ENCODE data around the gene GAB3. TPM values are rescaled to one million over a fixed set of nuclear protein-coding genes. Genes with fewer than 3 reads are reported as not detected.

The GAB3 gene
- total RNA-seq, 1 experiment from 2014 or later: 0.72 TPM

DNA sequence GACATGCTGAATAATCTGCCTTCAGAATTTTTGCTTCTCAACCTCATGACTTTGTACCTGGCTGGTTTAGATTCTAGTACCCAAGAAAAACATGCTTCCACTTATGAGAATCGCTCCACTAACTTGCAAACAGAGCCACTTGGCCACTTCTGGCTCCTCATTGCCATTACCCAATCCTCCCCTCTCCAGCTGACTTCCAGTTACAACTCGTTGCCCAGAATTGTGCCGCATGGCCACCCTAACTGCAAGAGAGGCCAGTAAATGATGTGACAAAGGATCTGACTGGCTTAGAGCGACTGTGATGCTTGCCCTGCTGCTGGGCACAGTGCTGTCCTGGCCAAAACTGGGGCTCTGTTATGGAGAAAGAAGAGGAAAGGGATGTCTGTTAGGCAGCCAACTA lies 7.8 kb upstream of the GAB3 start:
- ATAC-seq: no peak
- no peaks in the 10 kb centered on the region for H3K9me3 Mint-ChIP-seq
- peaks cover 9% of the 10 kb centered on the region for H3K27me3 Mint-ChIP-seq (ENCODE audit: low read depth)
- DNase-seq (ENCODE audit: low spot score): no peak
- H3K4me3 Mint-ChIP-seq: no peak overlapping the region
- H3K4me1 Mint-ChIP-seq: peaks cover 10% of the 10 kb centered on the region
- H3K27ac Mint-ChIP-seq: no peak overlapping the region
- H3K36me3 Mint-ChIP-seq: 0 out of 2 replicates have a peak, but pooled peaks cover 2% of the 10 kb centered on the region
- TF ChIP-seq ETV6 (CRISPR knock-in tag; IDR thresholded peaks at IDR 0.05) (no peak), ESRRA (CRISPR knock-in tag; IDR thresholded peaks at IDR 0.05; ENCODE audit: borderline replicate concordance) (no peak), SMAD4 (CRISPR knock-in tag; IDR thresholded peaks at IDR 0.05) (no peak), SMAD3 (CRISPR knock-in tag; IDR thresholded peaks at IDR 0.05; ENCODE audit: borderline replicate concordance) (no peak), ZNF281 (CRISPR knock-in tag; IDR thresholded peaks at IDR 0.05) (no peak), OVOL2 (CRISPR knock-in tag; IDR thresholded peaks at IDR 0.05; ENCODE audit: borderline replicate concordance) (no peak), ZBTB21 (CRISPR knock-in tag; IDR thresholded peaks at IDR 0.05; ENCODE audit: borderline replicate concordance) (no peak), ZNF671 (CRISPR knock-in tag; IDR thresholded peaks at IDR 0.05) (no peak), CREM (CRISPR knock-in tag; IDR thresholded peaks at IDR 0.05) (no peak)
- TF ChIP-seq, protein P1, sequence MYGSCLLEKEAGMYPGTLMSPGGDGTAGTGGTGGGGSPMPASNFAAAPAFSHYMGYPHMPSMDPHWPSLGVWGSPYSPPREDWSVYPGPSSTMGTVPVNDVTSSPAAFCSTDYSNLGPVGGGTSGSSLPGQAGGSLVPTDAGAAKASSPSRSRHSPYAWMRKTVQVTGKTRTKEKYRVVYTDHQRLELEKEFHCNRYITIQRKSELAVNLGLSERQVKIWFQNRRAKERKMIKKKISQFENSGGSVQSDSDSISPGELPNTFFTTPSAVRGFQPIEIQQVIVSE (CRISPR knock-in tag; IDR thresholded peaks at IDR 0.05; ENCODE audit: borderline replicate concordance): no peak
- TF ChIP-seq, protein P2, sequence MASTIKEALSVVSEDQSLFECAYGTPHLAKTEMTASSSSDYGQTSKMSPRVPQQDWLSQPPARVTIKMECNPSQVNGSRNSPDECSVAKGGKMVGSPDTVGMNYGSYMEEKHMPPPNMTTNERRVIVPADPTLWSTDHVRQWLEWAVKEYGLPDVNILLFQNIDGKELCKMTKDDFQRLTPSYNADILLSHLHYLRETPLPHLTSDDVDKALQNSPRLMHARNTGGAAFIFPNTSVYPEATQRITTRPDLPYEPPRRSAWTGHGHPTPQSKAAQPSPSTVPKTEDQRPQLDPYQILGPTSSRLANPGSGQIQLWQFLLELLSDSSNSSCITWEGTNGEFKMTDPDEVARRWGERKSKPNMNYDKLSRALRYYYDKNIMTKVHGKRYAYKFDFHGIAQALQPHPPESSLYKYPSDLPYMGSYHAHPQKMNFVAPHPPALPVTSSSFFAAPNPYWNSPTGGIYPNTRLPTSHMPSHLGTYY (CRISPR knock-in tag; IDR thresholded peaks at IDR 0.05): no peak
- TF ChIP-seq, protein P3, sequence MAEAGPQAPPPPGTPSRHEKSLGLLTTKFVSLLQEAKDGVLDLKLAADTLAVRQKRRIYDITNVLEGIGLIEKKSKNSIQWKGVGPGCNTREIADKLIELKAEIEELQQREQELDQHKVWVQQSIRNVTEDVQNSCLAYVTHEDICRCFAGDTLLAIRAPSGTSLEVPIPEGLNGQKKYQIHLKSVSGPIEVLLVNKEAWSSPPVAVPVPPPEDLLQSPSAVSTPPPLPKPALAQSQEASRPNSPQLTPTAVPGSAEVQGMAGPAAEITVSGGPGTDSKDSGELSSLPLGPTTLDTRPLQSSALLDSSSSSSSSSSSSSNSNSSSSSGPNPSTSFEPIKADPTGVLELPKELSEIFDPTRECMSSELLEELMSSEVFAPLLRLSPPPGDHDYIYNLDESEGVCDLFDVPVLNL (CRISPR knock-in tag; IDR thresholded peaks at IDR 0.05; ENCODE audit: borderline replicate concordance, low read depth): no peak
- TF ChIP-seq, protein P4, sequence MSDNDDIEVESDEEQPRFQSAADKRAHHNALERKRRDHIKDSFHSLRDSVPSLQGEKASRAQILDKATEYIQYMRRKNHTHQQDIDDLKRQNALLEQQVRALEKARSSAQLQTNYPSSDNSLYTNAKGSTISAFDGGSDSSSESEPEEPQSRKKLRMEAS (CRISPR knock-in tag; IDR thresholded peaks at IDR 0.05): no peak
- TF ChIP-seq, protein P5, sequence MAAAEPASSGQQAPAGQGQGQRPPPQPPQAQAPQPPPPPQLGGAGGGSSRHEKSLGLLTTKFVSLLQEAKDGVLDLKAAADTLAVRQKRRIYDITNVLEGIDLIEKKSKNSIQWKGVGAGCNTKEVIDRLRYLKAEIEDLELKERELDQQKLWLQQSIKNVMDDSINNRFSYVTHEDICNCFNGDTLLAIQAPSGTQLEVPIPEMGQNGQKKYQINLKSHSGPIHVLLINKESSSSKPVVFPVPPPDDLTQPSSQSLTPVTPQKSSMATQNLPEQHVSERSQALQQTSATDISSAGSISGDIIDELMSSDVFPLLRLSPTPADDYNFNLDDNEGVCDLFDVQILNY (CRISPR knock-in tag; IDR thresholded peaks at IDR 0.05): no peak
- TF ChIP-seq, protein P6, sequence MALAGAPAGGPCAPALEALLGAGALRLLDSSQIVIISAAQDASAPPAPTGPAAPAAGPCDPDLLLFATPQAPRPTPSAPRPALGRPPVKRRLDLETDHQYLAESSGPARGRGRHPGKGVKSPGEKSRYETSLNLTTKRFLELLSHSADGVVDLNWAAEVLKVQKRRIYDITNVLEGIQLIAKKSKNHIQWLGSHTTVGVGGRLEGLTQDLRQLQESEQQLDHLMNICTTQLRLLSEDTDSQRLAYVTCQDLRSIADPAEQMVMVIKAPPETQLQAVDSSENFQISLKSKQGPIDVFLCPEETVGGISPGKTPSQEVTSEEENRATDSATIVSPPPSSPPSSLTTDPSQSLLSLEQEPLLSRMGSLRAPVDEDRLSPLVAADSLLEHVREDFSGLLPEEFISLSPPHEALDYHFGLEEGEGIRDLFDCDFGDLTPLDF (CRISPR knock-in tag; IDR thresholded peaks at IDR 0.05): no peak
- TF ChIP-seq, protein P7, sequence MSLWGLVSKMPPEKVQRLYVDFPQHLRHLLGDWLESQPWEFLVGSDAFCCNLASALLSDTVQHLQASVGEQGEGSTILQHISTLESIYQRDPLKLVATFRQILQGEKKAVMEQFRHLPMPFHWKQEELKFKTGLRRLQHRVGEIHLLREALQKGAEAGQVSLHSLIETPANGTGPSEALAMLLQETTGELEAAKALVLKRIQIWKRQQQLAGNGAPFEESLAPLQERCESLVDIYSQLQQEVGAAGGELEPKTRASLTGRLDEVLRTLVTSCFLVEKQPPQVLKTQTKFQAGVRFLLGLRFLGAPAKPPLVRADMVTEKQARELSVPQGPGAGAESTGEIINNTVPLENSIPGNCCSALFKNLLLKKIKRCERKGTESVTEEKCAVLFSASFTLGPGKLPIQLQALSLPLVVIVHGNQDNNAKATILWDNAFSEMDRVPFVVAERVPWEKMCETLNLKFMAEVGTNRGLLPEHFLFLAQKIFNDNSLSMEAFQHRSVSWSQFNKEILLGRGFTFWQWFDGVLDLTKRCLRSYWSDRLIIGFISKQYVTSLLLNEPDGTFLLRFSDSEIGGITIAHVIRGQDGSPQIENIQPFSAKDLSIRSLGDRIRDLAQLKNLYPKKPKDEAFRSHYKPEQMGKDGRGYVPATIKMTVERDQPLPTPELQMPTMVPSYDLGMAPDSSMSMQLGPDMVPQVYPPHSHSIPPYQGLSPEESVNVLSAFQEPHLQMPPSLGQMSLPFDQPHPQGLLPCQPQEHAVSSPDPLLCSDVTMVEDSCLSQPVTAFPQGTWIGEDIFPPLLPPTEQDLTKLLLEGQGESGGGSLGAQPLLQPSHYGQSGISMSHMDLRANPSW (CRISPR knock-in tag; conservative IDR thresholded peaks at IDR 0.05; ENCODE audit: low read depth): no peak
- TF ChIP-seq, protein P8, sequence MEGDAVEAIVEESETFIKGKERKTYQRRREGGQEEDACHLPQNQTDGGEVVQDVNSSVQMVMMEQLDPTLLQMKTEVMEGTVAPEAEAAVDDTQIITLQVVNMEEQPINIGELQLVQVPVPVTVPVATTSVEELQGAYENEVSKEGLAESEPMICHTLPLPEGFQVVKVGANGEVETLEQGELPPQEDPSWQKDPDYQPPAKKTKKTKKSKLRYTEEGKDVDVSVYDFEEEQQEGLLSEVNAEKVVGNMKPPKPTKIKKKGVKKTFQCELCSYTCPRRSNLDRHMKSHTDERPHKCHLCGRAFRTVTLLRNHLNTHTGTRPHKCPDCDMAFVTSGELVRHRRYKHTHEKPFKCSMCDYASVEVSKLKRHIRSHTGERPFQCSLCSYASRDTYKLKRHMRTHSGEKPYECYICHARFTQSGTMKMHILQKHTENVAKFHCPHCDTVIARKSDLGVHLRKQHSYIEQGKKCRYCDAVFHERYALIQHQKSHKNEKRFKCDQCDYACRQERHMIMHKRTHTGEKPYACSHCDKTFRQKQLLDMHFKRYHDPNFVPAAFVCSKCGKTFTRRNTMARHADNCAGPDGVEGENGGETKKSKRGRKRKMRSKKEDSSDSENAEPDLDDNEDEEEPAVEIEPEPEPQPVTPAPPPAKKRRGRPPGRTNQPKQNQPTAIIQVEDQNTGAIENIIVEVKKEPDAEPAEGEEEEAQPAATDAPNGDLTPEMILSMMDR (IDR thresholded peaks at IDR 0.05): no peak
- TF ChIP-seq, protein P9, sequence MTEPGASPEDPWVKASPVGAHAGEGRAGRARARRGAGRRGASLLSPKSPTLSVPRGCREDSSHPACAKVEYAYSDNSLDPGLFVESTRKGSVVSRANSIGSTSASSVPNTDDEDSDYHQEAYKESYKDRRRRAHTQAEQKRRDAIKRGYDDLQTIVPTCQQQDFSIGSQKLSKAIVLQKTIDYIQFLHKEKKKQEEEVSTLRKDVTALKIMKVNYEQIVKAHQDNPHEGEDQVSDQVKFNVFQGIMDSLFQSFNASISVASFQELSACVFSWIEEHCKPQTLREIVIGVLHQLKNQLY (CRISPR knock-in tag; IDR thresholded peaks at IDR 0.05): no peak
- ChIA-PET CTCF (no interaction called here), POLR2A (no interaction called here)

All from WTC11 (cell line).